ENCODE measurements around the gene PLGRKT. TPM values are rescaled to one million over a fixed set of nuclear protein-coding genes. Genes with fewer than 3 reads are reported as not detected.
"Not testable (repeated sequence)": the region's sequence is repeated elsewhere in the genome, so short reads cannot be mapped to it uniquely, and the experiment has no call there.

The PLGRKT gene, protein sequence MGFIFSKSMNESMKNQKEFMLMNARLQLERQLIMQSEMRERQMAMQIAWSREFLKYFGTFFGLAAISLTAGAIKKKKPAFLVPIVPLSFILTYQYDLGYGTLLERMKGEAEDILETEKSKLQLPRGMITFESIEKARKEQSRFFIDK
- 10 to 100 TPM; 37.3 to 49.8 (median 41.4) TPM for polyA plus RNA-seq (ENCODE audit: insufficient read length in 4 of 4)

DNA sequence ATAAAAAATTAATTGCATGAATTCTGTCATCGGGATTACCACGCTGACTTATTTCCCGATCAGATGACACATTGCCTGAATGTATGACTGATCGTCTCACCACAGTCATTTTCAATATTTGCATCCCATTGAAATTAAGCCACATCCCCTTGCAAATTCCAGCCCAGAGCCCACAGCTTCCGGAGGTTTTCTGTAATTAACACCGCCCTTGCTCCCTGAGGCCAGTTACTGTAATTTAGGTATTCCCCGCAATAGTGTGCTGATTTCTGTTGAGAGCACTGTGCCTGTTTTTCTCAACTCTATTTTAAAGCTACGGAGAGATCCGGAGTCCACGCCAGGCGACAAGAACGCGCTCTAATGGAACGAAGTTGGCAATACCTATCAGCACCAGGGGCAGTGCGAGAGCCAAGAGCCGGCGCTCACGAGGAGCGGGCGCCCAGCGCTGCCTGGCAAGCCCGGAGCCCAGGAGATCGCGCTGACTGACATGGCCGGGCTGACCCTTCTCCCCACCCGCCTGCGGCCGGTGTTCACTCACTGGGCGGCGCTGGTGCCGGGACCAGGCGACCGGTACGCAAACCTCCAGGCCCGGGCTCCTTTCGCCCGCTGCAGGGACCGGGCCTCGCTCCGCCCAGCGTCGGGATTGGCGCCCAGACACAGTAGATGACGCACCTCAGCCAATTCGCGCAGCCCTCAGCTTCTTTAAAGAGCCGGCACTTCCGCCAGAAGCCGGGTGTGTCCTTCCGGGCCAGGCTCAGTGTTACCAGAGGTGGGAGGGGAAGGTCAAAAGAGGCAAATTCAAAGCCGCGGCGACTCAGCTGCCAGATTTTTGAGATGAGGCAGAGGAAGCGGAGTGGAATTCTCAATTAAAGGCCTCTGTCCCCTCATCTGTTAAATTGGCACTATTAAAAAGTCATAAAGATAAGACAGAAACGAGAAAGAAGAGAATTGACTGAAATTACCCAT lies at the start of gene PLGRKT:
Gene PLGRKT, minus strand, starts transcription at position 672 of the 963 bp plus-strand sequence. CDS start 5,948 bp downstream, outside the sequence.
- DNase-seq (ENCODE audit: low read depth in 4 of 4, low spot score in 3 of 4): peak; percentile 78 to 89 (median 85)

DNA sequence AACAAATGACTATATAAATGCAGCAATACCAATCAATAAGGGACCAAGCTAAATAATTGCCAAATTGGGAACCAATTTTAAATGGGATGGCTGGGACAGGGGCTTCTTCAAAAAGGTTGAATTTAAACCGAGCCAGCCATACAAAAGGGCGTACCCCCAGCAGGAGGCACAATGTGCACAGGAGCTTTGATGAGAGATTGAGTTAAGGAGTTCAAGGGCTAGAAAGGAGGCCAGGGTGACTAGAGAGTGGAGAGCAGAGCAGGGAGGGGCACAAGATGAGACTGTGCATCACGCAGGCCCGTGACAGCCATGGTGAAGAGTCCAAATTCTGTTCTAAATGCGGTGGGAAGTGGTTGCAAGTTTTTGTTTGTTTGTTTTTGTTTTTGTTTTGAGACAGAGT lies 49.3 kb upstream of the PLGRKT start:
- DNase-seq (ENCODE audit: low read depth in 4 of 4, low spot score in 3 of 4): no peak

DNA sequence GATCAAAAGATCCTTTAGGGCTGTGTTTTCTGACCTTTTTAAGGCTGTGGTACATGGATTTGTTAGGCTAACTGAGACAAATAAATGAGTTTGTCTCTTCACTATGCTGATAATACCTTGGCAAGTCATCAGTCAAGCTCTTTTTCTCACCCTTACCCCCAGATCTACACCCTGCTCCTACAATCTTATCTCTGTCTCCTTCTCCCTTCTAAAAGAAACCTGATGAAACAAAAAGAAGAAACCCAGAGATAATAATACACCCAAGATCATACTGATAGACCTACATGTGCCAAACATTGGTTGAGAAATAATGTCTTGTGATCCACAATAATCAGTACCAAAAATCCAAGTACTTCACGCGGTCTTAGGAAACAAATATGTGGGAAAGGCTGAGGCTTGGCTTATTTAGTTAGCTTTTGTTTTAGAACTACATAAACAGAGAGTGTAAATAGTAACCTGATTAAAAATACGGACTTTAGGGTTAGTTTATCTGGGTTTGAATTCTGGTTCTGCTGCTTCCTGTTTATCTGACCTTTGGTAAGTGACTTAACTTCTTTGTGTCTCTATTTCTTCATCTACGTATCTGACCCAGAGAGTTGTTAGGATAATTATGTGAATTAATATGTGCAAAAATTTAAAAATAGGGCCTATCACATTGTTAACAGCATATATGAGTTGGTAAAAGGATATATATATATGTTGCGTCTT lies 47.8 kb upstream of the PLGRKT start:
- DNase-seq (ENCODE audit: low read depth in 4 of 4, low spot score in 3 of 4): no peak

DNA sequence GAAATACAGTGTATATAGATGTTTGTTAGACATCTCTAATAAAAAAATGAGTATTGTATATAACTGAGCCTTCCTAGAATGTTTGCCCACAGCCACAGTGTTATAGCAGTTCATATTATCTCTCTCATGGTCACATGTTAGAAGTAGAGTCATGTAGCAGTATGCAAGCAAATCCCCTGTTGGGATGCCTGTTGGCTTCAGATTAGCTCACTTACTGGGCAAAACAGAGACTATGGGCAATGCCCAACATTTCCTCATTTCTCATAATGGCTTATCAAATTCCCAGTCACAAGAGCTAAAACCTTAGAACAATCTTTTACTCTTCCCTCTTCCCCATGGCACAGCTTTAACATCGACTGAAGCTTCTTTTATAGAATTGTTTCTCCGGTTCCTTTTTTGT lies 45.6 kb upstream of the PLGRKT start:
- no peak for DNase-seq (ENCODE audit: low read depth in 4 of 4, low spot score in 3 of 4)

DNA sequence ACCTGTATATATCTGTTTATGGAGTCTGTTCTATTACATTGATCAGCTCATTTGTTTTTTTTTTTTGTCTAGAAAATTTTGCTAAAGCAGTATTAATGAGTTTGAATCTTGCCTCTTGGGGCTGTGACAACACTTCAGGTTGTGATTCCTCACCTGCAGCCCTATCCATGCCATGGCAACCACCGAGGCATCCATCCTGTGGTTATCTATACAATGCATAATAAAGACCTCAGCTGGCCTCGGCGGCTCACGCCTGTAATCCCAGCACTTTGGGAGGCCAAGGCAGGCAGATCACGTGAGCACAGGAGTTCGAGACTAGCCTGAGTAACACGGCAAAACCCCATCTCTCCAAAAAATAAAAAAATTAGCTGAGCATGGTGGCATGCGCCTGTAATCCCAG lies 44.5 kb upstream of the PLGRKT start:
- no peak for DNase-seq (ENCODE audit: low read depth in 4 of 4, low spot score in 3 of 4)

DNA sequence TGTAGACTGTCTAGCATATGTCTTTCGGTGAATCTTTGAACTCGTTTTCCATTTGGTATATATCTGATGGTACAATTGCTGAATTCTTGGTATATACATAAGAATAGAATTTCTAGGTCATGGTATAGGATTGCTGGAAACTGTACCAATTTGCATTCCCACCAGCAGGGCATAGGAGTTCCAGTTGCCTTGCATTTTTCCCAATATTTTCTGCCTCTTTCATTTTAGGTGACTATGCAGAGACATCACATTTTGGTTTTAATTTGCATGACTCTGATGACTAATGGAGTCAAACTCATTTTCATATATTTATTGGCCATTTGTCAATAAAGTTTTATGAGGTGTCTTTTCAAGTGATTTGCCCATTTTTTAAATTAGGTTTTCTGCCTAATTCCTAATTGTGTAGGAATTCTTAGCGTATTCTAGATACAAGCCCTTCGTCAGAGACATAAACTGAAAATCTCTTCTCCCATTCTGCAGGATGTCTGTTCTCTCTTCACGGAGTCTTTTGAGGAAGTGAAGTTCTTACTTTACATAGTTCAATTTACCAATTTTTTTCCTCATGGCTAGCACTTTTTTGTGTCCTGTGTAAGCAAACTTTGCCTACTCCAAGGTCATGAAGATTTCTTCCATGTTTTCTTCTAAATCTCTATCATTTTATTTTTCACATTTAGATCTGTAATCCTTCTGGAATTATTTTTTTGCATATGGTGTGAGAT lies 43.8 kb upstream of the PLGRKT start:
- no peak for DNase-seq (ENCODE audit: low read depth in 4 of 4, low spot score in 3 of 4)

DNA sequence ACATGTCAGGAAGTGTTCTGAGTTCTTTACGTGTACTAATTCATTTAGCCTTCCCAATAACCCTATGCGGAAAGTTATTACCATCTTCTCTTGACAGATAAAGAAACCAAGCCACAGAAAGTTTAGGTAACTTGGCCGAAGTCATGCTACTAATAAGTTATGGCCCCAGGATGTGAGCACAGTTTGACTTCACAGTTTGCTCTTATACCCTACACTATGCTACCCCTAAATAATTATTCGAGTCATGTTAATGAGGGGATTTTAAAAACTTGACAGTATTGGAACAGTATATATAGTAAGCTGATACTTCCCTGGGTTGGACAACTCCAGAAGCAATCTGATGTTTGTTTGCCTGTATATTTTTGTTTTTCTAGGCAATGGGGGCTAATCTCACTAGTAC lies 43.2 kb upstream of the PLGRKT start:
- no peak for DNase-seq (ENCODE audit: low read depth in 4 of 4, low spot score in 3 of 4)

DNA sequence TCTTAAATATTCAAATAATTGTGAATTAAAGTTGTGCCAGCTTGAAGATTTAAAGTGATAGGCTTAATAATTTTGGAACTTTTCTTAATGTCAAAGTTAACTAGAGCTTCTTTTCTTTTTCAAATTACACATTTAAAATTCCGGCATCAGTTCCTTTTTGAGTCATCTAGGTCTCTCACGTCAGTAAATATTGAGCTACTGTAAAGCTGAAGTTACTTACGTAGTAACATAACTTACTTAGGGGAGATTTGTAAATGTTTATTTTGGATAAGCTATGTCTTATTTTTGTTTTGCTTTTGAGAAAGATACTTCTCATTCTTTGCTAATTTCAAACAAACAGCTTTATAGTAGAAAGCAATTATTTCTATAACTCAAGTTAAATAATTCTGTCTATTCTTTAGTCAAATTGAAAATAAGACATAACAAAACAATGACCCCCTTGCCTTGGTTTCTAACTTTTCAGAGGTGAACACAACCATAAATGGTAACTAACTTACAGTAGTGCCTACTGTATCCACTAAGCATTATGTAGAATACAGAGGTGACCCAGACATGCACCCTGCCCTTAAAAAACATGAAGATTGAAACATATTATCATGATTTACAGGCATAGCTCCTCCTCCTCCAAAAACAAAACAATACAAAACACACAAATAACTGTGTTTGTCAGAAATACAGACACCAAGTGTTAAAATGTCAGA lies 42.4 kb upstream of the PLGRKT start:
- DNase-seq (ENCODE audit: low read depth in 4 of 4, low spot score in 3 of 4): no peak

DNA sequence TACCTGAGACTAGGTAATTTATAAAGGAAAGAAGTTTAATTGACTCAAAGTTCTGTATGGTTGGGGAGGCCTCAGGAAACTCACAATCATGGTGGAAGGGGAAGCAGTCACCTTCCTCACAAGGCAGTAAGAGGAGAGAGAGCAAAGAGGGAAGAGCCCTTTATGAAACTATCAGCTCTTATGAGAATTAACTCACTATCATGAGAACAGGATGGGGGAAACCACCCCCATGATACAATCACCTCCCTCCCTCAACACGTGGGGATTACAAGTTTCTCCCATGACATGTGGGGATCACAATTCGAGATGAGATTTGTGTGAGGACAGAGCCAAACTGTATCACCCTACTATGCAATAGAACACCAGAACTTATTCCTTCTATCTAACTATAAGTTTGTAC lies 40.5 kb upstream of the PLGRKT start:
- no peak for DNase-seq (ENCODE audit: low read depth in 4 of 4, low spot score in 3 of 4)

DNA sequence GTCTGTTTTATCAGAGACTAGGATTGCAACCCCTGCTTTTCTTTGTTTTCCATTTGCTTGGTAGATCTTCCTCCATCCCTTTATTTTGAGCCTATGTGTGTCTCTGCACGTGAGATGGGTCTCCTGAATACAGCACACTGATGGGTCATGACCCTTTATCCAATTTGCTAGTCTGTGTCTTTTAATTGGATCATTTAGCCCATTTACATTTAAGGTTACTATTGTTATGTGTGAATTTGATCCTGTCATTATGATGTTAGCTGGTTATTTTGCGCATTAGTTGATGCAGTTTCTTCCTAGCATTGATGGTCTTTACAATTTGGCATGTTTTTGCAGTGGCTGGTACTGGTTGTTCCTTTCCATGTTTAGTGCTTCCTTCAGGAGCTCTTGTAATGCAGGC lies 37.9 kb upstream of the PLGRKT start:
- DNase-seq (ENCODE audit: low read depth in 4 of 4, low spot score in 3 of 4): not testable (repeated sequence)

DNA sequence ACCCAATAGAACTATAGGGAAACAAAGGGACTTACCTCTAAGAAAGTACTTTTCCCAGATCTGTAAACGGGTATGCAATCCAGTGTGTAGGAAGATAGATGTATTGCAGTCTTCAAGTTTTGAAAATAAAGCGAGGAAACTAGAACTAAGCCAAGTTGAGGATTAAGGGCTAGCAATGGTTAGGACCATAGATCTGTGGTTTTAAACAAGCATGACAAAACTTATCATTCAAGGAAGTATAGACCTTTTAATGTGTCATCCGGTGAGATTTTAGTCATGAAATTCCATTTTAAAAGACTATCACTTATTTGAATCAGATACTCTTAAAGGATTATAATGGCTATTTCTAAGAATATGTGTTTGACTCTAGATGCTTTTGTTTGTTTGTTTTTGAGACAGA lies 33.1 kb upstream of the PLGRKT start:
- DNase-seq (ENCODE audit: low read depth in 4 of 4, low spot score in 3 of 4): no peak

DNA sequence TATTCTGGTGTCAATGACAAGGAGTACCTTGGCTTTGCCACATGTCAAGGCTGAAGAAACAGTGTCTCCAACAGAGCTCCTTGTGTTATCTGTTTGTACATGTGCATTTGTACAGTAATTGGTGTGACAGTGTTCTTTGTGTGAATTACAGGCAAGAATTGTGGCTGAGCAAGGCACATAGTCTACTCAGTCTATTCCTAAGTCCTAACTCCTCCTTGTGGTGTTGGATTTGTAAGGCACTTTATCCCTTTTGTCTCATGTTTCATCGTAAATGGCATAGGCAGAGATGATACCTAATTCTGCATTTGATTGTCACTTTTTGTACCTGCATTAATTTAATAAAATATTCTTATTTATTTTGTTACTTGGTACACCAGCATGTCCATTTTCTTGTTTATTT lies 32.4 kb upstream of the PLGRKT start:
- DNase-seq (ENCODE audit: low read depth in 4 of 4, low spot score in 3 of 4): no peak

DNA sequence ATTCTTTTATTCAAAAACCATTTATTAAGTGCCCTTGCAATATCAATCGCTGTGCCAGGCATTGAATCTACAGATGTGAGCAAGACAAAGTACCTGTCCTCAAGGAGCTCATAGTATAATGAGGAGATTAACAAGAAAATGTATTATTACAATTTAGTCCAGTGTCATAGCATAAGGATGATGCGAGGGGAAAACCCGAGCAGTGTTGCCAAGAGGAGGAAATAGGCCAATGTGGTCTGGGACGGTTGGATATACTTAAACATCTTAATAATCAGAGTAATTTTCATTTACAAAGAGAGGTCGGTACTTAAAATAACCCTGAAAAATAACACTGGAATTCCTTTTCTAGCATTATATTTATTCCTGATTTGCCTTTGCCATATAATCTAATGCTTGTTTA lies 31.1 kb upstream of the PLGRKT start:
- no peak for DNase-seq (ENCODE audit: low read depth in 4 of 4, low spot score in 3 of 4)

DNA sequence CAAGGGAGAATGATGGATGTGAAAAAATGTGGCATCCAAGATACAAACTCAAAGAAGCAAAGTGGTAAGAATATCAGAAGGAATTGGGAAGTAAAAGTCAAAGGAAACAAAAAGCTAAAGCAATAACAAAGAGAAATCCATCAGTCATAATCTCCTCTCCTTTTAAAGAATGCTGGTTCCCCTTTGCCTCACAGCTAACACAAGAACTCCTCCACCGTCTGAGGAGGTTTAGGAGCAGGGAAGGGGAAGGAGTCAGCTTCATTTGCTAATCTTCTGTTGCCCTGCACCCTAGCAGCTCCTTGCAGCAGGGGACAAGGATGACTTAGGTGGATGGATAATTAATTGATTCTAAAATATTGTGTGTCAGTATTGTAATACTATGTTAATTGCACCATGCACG lies 29.0 kb upstream of the PLGRKT start:
- DNase-seq (ENCODE audit: low read depth in 4 of 4, low spot score in 3 of 4): no peak

DNA sequence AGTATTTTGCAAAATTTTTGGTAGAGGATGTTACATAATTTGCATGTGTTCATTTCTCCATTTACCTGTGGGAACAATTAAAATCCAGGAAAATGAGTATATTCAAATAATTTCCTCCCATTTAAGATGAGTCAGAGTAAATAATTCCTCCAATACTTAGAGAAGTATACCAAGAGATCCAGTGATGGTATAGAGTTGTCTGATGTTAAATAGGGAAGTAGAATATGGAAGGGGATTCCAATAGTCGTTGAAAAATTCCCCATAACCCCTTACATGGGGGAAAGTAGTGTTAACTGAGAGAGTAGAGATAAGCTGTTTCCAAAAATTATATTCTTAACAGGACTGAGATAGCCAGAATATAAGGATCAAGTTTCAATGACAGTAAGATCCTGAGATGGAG lies 28.3 kb upstream of the PLGRKT start:
- no peak for DNase-seq (ENCODE audit: low read depth in 4 of 4, low spot score in 3 of 4)

DNA sequence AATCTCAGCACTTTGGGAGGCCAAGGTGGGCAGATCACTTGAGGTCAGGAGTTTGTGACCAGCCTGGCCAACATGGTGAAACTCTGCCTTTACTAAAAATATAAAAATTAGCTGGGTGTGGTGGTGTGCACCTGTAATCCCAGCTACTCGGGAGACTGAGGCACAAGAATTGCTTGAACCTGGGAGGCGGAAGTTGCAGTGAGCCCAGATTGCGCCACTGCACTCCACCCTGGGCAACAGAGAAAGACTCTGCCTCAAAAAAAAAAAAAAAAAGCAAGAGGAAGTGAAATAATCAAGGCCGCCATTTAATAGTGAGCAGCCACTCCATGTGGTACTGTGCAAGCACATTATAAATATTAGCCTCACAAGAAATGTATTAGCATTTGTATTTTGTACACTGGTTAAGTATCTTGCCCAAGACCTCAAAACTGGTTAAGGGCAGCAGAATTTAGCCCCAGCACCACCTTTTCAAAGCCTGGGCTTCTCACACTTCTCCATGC lies 27.2 kb upstream of the PLGRKT start:
- DNase-seq (ENCODE audit: low read depth in 4 of 4, low spot score in 3 of 4): not testable (repeated sequence)

DNA sequence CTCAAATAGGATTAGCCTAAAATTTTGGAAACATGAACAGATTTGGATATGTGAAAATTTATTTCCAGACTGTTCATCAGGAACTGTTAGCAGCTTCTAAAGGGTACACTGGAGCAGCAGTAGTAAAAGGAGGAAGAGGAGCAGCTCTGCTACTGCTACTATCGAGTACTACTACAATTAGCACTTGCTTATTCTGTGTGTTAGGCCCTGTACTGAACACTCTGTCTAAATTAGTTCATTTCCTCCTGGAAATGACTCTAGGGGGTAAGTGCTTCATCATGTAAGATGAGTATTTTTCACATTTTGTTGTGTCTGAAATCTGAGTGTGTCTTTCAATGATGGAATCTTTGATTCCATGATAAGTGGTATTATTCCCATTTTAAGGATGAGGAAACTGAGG lies 22.4 kb upstream of the PLGRKT start:
- no peak for DNase-seq (ENCODE audit: low read depth in 4 of 4, low spot score in 3 of 4)

DNA sequence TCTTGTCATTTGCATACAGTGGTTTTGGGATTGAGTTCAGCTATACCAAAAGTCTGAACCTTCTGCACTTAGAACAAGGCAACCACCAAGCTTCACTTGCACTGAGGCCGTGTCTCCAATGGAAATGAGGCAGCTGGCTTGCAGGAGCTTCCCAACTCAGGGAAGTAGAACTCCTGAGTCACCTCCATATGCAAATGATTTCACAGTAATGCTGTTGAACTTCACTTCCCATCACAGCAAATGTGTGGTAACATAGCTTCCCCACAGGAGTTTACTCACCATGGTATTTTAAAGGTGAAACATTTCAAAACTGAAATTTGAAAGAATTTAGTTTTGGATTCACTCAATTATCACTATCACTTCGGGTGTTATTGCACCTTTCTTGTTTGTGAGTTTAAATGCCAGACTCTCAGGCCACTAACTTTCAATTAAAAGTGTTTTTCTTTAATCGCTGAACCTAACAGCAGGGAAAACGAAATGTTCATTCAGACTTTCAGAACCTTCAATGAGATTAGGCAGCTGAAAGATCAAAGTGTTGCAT lies 21.6 kb upstream of the PLGRKT start:
- no peak for DNase-seq (ENCODE audit: low read depth in 4 of 4, low spot score in 3 of 4)

DNA sequence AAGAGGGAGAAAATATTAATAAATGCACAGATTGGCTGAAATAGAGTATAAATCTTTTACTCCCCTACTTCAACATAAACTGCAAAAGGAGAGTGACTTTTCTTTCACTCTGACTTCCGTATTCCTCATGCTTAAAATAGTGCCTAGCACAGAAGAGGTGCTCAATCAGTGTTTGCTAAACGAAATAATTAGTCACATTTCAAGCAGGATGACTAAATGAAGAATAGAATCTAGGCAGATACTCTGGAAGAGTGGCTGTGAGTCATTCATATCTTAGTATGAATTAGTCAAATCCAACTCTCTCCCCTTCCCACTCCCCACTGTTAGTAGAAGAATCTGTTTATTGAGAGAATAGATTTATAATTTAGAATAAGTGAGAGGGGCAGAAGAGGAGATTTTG lies 17.5 kb upstream of the PLGRKT start:
- no peak for DNase-seq (ENCODE audit: low read depth in 4 of 4, low spot score in 3 of 4)

DNA sequence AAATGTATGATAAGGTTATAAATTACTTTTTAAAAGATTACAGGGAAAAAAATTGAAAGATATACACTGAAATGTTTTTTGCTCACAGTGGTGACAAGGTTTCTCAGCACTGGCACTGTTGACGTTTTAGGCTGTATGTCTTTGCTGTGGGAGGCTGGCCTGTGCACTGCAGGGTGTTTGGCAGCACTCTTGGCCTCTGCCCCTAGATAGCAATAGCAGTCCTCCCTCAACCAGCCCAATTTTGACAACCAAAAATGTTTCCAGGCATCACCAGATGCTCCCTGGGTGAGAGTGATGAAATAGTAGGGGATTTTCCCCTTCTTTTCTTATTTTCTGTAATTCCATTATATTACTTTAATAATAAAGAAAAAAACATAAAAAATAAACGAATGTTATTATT lies 15.9 kb upstream of the PLGRKT start:
- no peak for DNase-seq (ENCODE audit: low read depth in 4 of 4, low spot score in 3 of 4)
